GM18508 (cell line): ENCODE measurements around the gene NFKBIB.

Experiments
- ATAC-seq: cut with Tn5 transposase; IDR thresholded peaks from one replicate; pipeline ENCODE4 v1.9.1; 2021; ENCODE audit warnings: moderate number of reproducible peaks; ENCODE audit not compliant: insufficient read depth, unreplicated experiment

NFKBIB gene

GRCh38 chr19:38904581-38905539 is 5.1 kb downstream of the NFKBIB start:
- no peak for ATAC-seq

GRCh38 chr19:38905620-38906019 is 5.9 kb downstream of the NFKBIB start:
- no peak for ATAC-seq

DNA sequence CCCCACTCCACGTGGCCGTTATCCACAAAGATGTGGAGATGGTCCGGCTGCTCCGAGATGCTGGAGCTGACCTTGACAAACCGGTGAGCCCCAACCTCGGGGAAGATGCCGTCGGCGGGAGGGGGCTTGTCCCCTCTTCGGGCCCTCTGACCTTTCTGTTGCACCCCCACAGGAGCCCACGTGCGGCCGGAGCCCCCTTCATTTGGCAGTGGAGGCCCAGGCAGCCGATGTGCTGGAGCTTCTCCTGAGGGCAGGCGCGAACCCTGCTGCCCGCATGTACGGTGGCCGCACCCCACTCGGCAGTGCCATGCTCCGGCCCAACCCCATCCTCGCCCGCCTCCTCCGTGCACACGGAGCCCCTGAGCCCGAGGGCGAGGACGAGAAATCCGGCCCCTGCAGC is 7.5 kb downstream of the NFKBIB start:
- ATAC-seq, result no peak

- no peak for ATAC-seq
Observed at GRCh38 chr19:38907670-38908069, 7.9 kb downstream of the NFKBIB start.

DNA sequence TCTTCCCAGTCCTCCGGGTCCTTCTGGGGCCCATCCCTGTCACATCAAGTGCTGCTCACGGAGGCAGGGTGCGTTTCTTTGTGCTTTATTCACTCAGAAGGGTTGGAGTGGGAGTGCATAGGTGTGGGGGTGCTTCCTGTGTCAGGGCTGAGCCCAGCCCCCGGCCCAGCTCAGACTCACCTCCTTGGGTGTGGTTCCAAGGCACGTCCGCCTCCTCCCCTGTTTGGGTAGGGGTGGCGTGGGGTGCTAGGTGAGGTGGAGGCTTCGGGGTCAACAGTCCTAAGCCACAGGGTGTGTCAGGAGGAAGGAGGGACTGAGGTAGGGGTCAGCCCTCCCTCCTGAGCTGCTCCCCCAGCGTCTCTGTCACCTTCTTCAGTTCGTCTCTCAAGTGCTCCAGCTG is 9.1 kb downstream of the NFKBIB start:
- ATAC-seq, result no peak

DNA sequence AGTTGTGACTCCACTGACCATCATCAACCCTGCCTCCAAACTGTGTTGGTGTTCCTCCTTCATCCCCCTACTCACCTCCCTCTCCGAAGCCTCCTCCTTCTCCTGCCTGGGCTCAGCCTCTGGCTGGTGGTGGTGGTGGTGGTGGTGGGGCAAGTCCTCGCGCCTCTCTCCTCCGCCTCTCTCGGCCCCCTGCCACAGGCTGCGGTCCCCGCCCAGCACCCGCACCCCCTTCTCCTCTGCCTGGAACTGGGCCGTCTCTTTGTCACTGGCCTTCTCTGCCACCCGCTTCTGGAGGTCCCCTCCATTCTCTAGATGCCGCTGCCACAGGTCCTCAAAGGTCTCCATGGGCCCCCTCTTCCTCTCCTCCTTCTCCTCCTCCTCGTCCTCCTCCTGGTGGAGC is 10.7 kb downstream of the NFKBIB start:
- ATAC-seq, result no peak

- ATAC-seq, result no peak
Observed at GRCh38 chr19:38911388-38912001, 11.7 kb downstream of the NFKBIB start.

DNA sequence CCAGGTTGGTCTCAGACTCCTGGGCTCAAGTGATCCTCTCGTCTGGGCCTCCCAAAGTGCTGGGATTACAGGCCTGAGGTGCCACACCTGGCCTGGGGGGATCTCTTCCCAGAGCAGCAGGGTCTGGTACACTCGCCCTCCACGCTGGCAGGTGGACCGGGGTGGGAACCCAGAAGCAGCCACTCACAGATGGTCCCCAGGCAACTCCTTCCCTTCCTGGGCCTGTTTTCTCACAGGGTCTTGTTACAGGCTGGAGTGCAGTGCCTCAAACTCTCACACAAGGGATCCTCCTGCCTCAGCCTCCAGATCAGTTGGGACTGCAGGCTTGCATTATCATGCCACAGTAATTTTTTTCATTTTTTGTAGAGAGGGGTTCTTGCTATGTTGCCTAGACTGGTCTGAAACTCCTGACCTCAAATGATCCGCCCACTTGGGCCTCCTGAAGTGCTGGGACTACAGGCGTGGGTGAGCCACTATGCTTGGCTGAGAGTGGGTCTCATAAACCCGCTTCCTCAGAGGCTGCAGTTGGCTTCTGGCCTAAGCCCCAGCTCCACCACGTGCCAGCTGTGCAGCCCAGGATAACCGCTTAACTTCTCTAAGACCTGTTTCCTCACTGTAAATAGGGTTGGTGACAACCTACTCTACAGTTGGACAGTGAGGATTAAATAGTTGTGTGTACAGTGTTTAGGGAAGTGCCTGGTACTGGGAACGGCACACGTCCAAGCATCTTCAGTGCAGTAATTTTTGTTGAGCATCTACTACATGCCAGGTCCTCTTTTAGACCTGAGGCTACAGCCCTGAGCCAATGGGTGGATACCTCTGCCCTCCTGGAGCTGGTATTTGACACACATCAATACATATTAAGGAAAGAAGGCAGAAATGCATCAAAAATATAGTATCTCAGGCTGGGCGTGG is 13.1 kb downstream of the NFKBIB start:
- ATAC-seq, result no peak

- ATAC-seq, result no peak
Observed at GRCh38 chr19:38913958-38914357, 14.2 kb downstream of the NFKBIB start.

GRCh38 chr19:38915329-38916321 is 15.9 kb downstream of the NFKBIB start:
- no peak for ATAC-seq

- no peak for ATAC-seq
Observed at GRCh38 chr19:38917516-38917915, 17.7 kb downstream of the NFKBIB start.

DNA sequence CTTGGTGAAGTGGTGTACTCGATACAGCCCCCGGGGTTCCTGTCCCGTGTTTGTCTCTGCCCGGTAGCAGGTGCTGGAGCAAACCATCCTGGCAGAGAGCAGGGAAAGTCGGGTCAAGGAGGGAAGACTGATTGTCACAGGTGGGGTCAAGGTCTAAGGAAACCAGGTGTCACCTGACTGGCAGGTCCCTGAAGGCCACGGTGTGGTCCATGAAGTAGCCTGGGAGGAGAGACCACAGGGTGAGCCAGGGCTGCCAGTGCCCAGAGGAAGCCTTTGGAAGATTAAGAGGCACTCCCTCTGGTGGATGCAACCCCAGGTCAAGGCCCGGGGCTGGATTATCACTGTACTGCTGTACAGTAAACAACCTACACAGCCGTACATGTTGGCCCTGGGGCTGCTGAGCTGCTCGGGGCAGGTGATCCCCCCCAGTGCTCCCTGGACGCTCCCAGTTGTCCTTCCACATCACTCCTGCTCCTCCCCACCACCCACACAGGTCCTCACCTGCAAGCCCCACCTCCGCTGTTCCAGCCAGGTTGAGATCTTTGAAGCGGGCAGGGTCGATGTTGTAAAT is 18.2 kb downstream of the NFKBIB start:
- no peak for ATAC-seq

DNA sequence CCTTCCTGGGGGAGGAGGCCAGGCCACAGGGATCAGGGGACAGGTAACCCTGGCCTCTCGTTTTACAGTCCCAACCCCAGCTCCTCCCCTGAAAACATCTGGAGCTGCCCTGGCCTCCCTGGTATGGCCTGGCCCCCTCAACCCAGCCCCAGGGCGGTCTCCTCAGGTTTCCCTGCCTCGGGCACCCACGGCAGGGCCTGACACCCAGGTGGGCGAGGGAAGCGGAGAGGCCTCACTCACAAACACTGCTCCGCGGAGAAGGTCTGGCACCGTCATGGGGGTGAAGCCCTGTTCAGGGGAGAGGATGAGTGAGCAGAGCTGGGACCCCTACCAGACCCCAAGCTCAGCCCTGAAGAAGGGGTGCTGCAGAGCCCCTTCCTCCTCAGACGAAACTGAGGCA is 18.8 kb downstream of the NFKBIB start:
- ATAC-seq, result no peak

DNA sequence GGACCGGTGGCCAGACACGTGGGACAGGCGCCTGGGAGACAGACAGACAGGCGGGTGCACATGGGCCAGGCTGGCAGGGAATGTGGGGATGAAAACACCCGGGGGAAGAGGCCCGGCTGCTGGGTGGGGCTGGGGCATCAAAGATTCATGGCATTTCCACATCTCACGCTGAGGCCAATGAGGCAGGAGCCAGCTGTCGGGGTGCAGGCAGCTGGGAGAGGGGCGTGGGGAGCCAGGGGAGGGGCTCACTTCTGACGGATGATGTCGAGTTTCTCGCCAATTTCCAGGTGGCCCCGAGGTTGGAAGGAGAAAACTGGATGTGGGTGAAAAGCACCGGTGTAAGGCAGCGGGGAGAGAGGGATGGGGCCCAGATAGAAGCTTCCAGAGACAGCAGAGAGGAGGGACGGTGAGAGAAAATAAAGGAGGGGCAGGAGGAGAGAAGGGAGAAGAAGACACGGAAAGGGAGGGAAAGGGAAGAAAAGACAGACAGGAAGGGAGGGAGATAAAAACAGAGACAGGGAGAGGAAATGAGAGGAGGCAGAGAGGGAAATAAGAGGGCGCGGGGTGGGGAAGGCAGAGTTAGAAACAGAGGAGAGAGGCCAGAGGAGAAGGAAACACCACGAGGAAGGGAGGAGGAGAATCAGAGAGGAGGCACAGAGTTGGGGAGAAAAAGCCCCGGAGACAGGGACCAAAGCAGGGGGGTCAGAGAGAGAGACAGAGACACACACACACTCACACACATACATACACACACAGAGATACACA is 20.2 kb downstream of the NFKBIB start:
- ATAC-seq, result no peak

DNA sequence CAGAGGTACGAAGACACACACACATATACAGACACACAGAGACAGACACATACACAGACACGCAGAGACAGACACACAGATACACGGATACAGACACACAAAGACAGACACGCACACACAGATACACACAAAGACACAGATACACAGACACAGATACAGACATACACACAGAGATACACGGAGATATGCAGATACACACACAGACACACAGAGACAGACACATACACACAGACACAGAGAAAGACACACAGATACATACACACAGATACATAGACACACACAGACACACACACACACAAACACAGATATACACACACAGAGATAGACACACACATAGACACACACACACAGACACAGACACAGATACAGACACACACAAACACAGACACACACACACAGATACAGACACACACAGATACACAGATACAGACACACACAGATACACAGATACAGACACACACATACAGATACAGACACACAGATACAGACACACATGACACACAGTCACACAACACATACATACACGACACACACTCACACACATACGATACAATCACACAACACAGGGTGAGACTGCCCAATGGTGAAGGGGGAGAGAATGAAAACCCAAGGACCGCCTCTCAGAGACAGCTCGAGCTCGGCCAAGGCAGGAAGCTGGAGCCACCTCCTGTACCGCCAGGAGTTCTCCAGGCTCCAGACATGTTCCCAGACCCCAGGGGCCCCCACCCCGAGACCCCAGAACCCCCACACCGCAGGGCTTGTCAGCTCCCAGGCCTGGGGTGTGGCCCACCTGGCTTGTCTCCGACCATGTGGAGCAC is 21.0 kb downstream of the NFKBIB start:
- no peak for ATAC-seq

GRCh38 chr19:38921420-38922274 is 21.9 kb downstream of the NFKBIB start:
- ATAC-seq, result no peak

DNA sequence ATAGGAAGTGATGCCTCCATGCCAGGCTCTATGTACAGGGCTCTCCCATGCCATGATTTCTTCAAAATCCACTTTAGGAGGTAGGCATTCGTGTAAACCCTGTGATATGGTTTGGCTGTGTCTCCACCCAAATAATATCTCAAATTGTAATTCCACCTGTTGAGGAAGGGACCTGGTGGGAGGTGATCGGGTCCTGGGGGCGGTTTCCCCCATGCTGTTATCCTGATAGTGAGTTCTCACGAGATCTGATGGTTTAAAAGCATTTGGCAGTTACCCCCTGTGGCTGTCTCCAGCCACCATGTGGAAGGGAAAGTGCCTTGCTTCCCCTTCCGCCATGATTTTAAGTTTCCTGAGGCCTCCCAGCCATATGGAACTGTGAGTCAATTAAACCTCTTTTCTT is 22.7 kb downstream of the NFKBIB start:
- ATAC-seq, result no peak
